SHP77 treated with DMSO at 0.1 percent for 48 hours (cell line): Measurements from ENCODE around the gene ANKMY1.
"Not testable (repeated sequence)": the region's sequence is repeated elsewhere in the genome, so short reads cannot be mapped to it uniquely, and the experiment has no call there.

Source experiments
- DNase-seq: peaks from one replicate; lab custom pipeline; 2025; lab: John Stamatoyannopoulos, UW

Gene ANKMY1

DNA sequence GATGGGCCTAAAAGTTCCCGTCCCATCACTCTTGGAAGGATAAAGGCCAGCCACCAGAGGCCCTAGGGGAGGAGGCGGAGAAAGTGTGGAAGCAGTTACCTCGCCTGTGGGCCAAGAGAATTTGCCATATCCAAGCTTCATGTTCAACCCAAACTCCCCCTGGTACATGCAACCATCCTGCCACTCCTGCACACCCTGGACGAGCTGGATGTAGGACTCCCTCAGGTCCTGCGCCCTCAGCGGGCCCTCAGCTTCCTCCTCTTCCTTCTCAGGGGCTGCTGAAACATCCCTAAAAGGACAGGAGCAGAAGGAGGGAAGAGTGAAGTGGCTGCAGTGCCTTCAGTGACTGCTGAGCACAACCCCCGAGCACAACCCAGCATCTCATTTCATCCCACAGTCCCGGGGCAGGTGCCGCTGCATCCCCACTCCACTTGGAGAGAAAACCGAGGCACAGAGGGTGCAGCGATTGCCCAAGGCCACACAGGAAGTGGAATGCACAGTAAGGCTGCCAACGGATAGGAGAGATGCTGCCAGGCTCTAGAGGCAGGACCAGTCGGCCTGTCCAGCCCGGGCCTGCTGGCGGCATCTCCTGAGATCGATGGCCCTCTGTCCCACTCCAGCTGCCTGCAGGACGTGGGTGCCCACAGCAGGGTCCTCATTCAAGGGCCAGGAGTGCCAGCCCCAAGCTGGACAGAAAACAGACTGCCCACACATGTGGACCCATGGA, 2.9 kb downstream of the ANKMY1 start:
- DNase-seq: no peak

DNA sequence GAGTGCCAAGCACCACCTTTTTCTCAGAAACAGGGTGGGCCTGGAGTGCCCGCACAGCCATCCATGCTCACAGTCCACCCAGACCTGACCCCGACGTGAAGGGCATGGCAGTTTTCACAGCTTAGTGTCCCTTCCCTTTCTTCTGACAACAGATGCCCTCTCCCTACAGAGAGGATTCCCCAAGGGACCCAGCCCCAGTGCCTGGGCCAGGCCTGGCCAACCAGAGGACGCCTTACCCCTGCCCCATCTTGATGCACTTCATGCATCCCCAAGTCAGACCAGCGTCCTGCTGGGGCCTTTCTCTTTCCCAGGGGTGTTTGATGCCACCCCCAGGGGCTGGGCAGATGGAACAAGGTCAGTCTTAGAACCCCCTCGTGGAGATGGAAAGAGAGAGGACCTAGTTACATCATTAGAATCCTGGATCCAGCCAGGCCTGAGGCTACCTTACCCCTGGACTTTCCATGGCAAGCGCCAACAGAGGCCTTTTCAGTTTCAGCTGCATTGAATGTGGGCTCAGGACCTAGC, 3.8 kb downstream of the ANKMY1 start:
- DNase-seq: no peak

DNA sequence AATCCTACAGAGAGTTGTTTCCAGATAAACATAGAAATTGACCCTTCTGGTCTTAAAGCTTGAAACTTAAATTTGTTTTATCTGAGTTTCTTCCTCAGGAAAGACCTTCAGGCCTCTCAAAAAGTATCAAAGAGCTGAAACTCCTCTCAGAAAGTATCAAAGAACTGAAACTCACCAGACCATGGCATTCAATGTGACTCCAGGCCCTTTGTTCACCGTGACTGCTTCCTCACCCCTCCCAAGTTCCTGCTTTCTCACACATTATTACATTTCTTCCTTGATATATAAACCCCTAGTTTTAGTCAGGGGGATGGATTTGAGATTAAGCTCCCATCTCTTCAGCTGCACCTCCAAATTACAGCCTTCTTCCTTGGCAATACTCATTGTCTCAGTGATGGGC, 6.0 kb downstream of the ANKMY1 start:
- DNase-seq: no peak

DNA sequence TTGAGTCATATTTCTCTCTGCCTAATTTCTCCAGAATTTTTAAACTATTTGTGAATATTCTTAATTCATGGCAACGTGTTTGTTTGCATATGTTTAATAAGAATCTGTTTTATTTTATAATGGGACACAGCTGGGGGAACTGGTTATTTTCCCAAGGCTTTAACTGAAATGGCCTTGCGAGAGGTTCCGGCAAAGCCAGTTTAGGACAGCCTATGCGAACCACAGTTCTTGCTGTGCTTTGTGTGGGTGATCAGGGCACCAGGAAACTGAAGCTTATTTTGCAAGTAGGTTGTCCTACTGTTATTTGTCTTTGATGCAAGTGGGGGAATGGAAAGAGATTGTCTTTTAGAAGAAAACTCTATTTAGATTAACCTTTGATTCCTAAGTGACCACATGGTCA, 6.5 kb downstream of the ANKMY1 start:
- DNase-seq: no peak

DNA sequence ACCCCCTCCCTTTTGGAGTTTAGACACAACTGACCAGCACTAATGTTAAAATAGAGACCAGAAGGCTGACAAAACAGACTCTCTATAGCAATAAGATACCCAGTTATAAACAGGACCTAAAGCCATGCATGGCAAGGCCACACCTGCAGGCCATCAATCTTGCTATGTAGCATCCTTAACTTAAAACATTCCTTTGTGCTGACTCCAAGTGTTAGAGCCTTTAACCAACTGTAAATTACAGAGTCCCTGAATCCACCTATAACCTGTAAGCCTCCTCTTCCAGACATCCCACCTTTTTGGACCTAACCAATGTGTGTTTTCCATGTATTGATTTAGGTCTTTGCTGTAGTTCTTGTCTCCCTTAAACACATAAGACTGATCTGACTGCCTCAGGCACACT, 17.9 kb downstream of the ANKMY1 start:
- no peak for DNase-seq

DNA sequence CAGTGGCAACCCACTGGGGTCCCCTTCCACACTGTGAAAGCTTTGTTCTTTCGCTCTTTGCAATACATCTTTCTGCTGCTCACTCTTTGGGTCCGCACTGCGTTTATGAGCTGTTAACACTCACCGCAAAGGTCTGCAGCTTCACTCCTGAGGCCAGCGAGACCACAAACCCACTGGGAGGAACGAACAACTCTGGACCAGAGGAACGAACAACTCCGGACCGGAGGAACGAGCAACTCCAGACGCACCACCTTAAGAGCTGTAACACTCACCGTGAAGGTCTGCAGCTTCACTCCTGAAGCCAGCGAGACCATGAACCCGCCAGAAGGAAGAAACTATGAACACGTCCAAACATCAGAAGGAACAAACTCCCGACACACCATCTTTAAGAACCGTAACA, 18.7 kb downstream of the ANKMY1 start:
- DNase-seq: not testable (repeated sequence)

DNA sequence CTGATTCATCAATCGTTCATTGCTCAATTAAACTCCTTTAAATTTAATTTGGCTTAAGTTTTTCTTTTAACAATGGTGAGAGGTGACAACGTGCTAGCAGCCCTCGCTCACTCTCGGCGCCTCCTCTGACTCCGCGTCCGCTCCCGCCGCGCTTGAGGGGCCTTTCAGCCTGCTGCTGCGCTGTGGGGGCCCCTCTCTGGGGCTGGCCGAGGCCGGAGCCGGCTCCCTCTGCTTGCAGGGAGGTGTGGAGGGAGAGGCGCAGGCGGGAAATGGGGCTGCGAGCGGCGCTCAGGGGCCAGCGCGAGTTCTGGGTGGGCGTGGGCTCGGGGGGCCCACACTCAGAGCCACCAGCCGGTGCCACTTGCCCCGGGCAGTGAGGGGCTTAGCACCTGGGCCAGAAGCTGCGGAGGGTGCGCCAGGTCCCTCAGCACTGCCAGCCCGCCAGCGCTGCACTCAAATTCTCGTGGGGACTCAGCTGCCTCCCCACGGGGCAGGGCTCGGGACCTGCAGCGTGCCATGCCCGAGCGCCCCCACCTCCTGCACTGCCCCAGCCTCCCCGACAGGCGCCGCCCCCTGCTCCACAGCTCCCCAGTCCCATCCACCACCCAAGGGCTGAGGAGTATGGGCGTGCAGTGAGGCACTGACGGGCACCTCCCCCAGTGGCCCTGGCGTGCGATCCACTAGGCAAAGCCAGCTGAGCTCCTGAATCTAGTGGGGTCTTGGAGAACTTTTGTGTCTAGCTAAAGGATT, 19.6 kb downstream of the ANKMY1 start:
- DNase-seq: no peak

DNA sequence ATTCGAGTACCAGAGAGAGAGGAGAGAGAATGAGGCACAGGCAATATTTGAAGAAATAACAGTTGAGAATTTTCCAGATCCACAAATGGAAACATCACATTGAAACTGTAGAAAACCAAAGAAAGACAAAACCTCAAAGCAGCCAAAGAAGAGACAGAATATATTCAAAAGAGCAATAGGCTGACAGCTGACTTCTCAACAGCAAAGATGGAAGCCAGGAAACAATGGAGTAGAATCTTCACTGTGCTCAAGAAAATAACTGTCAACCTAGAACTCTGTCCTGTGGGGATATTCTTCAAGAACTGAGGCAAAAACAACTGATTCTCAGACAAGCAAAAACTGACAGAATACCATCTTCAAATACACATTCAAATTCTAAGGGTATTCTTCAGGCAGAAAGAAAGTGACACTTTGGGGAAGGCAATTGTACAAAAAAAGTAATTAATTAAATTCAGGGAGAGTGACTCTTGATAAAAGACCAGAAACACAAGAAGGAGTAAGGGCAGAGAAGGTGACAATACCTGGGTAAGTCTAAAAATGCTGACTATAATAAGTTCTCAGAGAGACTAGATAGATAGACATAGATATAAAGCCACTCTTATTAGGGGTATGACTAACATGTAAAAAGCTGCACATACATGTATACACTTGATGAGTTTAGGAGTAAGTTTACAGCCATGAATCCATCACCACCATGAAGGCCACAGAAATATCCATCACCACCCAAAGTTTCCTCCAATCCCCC, 25.6 kb downstream of the ANKMY1 start:
- DNase-seq: no peak

DNA sequence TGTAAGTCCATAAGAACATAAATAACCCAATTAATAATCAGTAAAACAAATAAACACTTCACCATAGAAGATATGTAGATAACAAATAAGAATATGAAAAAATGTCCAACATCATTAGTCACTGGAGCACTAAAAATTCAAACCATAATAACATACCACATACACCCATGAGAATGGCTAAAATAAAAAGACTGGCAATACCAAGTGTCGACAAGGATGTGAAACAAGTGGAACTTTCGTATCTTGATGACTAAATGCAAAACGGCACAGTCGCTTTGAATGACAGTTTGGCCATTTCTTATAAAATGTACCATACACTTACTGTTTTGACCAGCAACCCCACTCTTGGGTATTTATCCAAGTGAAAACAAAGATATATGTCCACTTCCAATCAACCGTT, 26.8 kb downstream of the ANKMY1 start:
- DNase-seq: no peak

DNA sequence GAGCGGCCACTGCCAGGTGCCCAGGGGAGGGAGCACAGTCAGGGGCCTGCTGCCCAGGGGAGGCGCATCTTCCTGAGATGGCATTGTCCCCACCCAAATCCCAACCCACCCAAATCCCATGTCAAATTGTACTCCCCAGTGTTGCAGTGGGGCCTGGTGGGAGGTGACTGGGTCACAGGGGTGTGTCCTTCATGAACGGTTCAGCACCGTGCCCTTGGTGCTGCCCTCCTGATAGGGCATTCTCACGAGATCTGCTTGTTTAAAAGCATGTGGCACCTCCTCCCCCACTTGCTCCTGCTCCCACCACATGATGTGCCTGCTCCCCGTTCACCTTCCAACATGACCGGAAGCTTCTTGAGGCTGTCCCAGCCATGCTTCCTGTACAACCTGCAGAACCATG, 27.6 kb downstream of the ANKMY1 start:
- DNase-seq: no peak

DNA sequence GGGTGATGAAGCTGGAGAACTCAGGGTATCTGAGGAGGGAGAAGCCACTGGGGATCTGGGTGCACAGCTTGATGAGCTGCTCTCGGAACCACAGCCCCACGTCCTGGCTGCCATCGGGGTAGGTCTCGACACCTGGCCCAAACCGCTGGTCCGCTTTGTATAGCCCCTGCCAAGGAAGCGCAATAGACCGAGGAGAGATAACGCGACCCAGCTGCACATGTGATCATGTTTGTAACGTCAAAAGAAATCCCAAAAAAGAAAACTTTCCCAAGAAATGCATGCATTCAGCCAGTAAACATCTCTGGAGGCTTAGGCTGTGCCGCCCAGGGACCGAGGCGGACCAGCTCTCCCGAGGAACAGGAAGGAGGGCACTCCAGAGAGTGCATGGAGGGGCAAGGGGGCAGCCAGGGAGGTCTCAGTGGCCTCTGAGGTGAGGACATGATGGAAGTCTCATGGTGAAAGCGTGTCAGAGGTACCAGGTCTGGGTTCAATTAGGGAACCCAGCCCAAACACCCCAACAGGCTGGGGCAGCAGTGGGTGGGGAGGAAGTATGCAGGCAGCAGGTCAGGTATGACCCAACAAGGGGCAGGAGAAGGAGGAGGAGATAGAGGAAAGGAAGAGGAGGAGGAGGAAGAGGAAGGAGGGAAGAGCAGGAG, 28.3 kb downstream of the ANKMY1 start:
- no peak for DNase-seq

DNA sequence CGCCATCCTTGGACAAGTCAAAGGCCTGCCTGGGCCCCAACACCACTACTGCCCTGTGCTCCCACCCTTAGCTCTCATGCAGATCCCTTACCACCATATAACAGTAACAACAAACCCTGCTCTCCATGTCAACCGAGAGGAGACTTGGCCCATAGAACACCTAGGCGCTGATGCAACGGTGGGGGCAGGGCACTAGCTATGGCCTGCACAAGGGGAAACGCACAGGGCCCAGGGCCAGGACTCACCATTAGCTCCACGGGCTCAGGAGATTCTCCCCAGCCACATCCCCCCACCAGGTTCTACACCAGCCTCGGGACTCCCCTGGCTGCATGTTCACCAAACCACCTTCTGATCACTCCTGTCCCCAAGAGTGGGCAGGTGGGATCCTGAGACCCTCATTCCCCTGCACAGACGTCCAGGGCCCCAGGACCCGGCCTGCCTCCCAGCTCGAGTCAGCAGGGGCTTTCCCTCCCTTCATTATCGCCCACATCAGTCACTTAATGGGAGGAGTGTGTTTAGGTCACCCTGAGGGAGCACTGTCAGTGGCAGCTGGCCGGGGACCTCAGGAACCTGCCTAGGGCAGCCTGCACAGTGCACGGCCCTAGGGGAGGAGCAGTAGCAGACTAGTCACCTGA, 29.3 kb downstream of the ANKMY1 start:
- DNase-seq: no peak

DNA sequence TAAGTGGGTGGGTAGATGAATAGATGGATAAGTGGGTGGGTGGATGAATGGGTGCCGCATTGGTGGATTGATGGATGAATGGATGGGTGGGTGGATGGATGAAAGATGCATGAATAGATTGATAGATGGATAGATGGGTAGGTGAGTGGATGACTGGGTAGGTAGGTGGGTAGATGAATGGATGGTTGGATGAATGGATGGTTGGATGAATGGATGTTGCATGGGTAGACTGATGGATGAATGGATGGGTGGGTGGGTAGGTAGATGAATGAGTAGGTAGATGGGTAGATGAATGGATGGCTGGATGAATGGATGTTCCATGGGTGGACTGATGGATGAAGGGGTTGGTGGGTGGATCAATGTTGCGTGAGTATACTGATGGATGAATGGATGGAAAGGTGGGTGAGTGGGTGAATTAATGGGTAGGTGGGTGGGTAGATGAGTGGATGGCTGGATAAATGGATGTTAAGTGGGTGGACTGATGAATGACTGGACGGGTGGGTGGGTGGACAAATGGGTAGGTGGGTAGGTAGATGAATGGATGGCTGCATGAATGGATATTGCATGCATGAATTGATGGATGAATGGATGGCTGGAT, 30.5 kb downstream of the ANKMY1 start:
- no peak for DNase-seq

DNA sequence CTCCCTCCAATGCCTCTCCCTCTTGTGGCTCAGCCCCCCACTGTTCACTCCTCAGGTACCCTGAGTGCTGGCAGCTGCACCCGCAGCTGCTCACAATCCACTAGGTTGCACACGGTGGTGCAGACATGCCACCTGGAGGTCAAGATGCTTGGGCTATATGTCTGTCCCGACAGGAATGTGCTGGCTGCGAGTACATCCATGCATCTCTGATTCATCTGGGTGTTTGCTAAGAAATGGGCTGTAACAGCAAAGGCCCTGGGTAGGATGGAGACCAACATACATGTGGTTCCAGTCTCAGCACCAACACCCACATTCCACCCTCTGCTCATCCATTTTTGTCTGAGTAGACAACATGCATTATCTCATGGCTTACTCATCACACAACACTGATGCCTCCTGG, 31.3 kb downstream of the ANKMY1 start:
- DNase-seq: no peak

DNA sequence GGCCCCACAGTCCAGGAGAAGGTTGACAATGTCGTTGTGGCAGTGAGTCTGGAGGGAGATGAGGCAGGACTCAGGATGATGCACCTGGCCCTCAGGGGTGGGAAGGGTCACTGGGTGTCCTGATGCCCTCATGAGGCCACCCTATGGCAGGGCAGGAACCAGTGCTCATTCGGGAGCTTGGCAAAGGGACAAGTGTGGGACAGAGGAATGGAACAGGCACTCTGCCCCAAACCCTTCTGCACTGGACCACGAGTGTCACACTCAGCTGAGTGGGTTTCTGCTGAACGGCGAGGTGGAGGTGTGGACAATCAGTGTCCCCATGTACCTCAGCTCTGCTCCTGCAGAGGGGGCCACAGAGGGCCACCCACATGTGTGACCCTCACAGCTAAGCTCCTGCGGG, 32.0 kb downstream of the ANKMY1 start:
- no peak for DNase-seq

DNA sequence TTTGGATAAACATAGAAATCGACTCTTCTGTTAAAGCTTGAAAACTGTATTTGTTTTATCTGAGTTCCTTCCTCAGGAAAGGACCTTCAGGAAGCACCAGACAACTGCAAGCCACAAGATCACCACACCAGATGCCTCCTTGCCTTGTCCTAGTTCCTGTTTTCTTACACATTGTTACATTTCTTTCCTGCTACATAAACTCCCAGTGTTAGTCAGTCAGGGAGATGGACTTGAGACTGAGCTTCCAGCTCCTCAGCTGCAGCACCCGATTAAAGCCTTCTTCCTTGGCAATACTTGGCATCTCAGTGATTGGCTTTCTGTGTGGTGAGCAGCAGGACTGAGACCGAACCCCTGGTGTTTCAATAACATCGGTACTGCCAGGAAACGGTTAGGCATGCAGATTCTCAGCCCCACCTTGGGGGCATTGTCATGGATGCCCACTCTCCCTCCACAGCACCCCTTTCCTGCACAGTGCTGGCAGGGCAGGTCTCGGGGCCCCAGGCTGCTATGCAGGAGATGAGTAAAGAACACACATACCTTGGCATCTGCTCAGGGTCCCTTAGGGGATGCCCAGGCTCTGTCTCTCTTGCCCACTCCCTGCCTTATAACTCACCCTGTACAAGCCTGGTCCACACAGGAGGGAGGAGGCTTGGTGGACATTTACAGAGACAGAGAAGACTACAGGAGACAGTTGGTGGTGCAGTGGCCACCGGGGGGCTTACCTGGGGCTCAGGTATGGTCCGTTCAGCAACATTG, 32.6 kb downstream of the ANKMY1 start:
- no peak for DNase-seq

DNA sequence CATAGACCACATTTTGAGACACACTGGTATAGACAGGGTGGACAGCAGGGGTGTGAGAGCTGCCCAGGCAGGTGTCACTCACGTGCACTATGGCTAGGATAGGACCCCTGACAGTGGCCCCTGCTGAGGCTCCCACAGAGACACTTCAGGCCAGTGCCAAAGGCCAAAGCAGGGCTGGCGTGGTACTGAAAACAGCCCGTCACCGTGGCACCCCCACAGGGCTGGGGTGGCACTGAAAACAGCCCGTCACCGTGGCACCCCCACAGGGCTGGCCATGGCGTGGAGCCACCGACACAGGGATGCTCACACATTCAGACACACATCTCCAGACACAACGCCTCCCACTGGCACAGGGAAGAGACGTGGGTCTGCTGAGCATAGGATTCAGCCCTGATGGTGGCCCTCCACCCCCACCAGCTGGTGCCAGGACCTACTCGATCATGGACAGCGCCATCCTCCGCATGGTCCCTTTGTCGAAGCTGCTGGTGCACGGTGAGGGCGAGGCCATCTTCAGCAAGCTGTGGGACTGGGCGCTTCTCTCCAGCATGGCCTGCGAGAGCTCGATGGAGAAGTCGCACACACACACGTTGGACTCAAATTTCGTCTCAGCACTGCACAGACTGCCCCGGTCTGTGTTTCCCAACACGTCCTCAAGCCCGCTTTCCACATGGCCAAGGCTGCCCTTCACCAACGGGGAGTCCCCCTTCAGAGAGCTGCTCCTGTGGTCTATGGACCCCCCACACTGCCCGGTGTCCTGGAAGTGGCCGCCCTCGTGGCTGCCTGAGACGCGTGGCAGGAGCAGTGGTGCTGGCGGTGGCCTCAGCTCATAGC, 34.1 kb downstream of the ANKMY1 start:
- DNase-seq: no peak

DNA sequence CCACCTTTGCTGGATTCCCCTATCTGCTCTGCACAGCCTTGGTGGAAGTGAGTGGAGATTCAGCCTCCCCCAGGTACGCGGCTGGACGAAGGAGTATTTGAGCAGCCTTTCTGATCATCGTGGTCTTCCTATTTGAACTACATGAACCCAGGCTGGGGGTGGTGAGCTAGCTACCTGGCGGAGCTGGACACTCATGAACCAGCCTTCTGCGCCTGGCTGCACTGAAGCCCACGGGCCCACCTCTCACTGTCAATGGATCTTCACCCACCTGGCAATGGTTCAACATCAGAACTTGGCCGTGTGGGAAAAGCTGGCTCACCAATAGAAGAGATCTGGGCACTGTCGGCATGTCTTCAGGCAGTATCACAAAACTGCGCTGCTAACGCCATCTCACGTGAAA, 35.4 kb downstream of the ANKMY1 start:
- DNase-seq: no peak

DNA sequence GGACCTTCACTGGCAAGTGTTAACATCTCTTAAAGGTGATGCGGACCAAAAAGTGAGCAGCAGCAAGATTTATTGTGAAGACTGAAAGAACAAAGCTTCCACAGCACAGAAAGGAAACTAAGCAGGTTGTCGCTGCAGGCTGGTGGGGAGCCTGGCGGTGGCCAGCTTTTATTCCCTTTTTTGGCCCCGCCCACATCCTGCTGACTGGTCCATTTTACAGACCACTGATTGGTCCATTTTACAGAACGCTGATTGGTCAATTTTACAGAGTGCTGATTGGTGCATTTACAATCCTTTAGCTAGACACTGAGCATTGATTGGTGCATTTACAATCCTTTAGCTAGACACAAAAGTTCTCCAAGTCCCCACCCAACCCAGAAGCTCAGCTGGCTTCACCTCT, 35.9 kb downstream of the ANKMY1 start:
- DNase-seq: not testable (repeated sequence)

DNA sequence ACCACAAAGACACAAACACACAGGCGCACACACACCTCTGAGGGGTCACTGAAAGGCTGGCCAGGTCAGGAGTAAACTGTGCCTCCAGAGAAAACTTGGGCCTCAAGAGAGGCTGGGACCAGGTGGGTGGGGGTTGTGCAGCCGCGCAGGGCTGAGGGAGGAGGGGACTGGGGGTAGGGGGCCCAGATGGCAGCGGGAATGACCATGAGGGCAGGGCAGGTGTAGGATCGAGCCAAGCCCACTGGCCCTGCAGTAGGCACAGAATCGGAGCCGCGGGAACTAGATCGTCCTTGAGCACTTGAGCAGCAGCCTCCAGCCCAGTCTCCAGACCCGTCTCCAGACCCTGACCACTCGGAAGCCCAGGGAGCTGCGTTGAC, 36.8 kb downstream of the ANKMY1 start:
- DNase-seq: no peak
